Measurements from ENCODE around the gene HOMEZ. TPM values are rescaled to one million over a fixed set of nuclear protein-coding genes. Genes with fewer than 3 reads are reported as not detected.
"Not testable (repeated sequence)": the region's sequence is repeated elsewhere in the genome, so short reads cannot be mapped to it uniquely, and the experiment has no call there.

Gene HOMEZ
- total RNA-seq, 2 experiments from 2014 or later, result 11.4 TPM

DNA sequence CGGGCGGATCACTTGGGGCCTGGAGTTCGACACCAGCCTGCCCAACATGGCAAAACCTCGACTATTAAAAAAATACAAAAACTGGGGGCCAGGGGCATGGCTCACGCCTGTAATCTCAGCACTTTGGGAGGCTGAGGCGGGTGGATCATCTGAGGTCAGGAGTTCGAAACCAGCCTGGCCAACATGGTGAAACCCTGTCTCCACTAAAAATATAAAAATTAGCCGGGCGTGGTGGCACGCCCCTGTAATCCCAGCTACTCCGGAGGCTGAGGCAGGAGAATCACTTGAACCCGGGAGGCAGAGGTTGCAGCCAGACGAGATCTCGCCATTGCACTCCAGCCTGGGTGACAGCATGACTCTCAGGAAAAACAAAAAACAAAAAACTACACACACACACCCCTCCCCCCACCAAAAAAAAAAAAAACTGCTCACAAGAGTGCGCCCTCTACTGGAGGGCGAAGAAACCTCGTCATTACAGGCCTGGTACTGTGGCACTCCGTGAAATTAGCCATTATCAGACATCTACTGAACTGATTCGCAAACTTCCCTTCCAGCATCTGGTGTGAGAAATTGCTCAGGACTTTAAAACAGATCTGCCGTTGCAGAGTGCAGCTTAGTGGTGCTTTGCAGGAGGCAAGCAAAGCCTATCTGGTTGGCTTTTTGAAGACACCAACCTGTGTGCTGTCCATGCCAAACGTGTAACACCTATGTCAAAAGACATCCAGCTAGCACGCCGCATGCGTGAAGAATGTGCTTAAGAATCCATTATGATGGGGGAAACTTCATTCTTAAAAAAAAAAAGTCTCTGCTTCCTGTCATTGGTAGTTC is 9.0 kb upstream of the HOMEZ start:
- Mint-ChIP-seq H3K27me3 (no peaks in the 10 kb centered on the region), H3K27ac (peak overlapping the region; percentile 80), H3K4me1 (peaks cover 23% of the 10 kb centered on the region), H3K9me3 (no peaks in the 10 kb centered on the region), H3K36me3 (ENCODE audit: low read depth) (peaks cover 21% of the 10 kb centered on the region), H3K4me3 (no peak overlapping the region)
- peak; percentile 62 for DNase-seq
- ChIA-PET CTCF (interaction anchor here (0.5 to 1.6 kb wide), 8 partner anchors 24 to 161 kb away, joined by 3 to 4 read pairs (median 3); partner anchors contain the start of gene SLC22A17), POLR2A (no interaction called here)

- DNase-seq, result no peak
- CTCF ChIA-PET, result interaction anchor here (1.2 to 4.8 kb wide), 4 partner anchors 9 to 29 kb away, joined by 3 to 24 read pairs (median 6); partner anchors contain the start of gene BCL2L2
- H3K4me3 Mint-ChIP-seq, result peak overlapping the region; percentile 89
- peaks cover 31% of the 10 kb centered on the region for H3K4me1 Mint-ChIP-seq
- peak overlapping the region; percentile 91 for H3K27ac Mint-ChIP-seq
- H3K9me3 Mint-ChIP-seq, result no peaks in the 10 kb centered on the region
- H3K27me3 Mint-ChIP-seq, result no peaks in the 10 kb centered on the region
- H3K36me3 Mint-ChIP-seq (ENCODE audit: low read depth), result peaks cover 4% of the 10 kb centered on the region
- POLR2A ChIA-PET, result interaction anchor here (0.8 kb wide), 2 partner anchors 11 to 15 kb away, joined by 3 to 4 read pairs; no protein-coding TSS in a partner anchor
Measured at GRCh38 chr14:23286902-23287479, 1.1 kb upstream of the HOMEZ start.

DNA sequence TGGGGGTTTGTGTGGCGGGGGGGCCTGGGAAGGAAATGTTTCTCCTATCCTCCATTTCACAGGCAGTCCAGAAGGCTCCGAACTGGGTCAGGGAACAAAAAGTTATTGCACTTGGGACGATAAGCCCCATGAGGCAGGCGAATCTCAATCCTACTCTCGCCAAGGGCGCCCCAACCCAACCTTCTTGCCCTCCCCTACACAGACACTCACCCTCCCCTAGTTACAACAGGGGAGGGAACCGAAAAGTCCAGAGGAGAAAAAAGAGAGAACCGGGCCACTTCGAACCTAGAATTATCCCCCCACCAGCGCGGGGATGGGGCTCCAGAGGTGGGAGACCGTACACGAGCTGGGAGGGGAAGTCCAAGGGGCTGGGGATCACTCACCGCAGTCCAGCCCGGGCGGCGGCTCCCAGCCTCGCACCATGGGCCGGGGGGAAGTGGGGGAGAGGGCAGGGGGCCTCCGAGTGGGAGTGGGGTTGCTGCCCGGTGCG is 357 bp downstream of the HOMEZ start:
- DNase-seq, result no peak
- peak overlapping the region; percentile 87 for H3K27ac Mint-ChIP-seq
- peaks cover 32% of the 10 kb centered on the region for H3K4me1 Mint-ChIP-seq
- H3K9me3 Mint-ChIP-seq, result no peaks in the 10 kb centered on the region
- ChIA-PET POLR2A (no interaction called here), CTCF (interaction anchor here (1.2 to 4.8 kb wide), 4 partner anchors 8 to 28 kb away, joined by 3 to 24 read pairs (median 6); partner anchors contain the start of gene BCL2L2)
- H3K4me3 Mint-ChIP-seq, result peak overlapping the region; percentile 89
- peaks cover 4% of the 10 kb centered on the region for H3K36me3 Mint-ChIP-seq (ENCODE audit: low read depth)
- no peaks in the 10 kb centered on the region for H3K27me3 Mint-ChIP-seq

- H3K4me1 Mint-ChIP-seq, result peaks cover 32% of the 10 kb centered on the region
- ChIA-PET CTCF (no interaction called here), POLR2A (no interaction called here)
- no peaks in the 10 kb centered on the region for H3K9me3 Mint-ChIP-seq
- peaks cover 4% of the 10 kb centered on the region for H3K36me3 Mint-ChIP-seq (ENCODE audit: low read depth)
- DNase-seq, result no peak
- H3K27ac Mint-ChIP-seq, result peak overlapping the region; percentile 87
- no peaks in the 10 kb centered on the region for H3K27me3 Mint-ChIP-seq
- peak overlapping the region; percentile 89 for H3K4me3 Mint-ChIP-seq
Measured at GRCh38 chr14:23284654-23285529, 1.0 kb downstream of the HOMEZ start.

DNA sequence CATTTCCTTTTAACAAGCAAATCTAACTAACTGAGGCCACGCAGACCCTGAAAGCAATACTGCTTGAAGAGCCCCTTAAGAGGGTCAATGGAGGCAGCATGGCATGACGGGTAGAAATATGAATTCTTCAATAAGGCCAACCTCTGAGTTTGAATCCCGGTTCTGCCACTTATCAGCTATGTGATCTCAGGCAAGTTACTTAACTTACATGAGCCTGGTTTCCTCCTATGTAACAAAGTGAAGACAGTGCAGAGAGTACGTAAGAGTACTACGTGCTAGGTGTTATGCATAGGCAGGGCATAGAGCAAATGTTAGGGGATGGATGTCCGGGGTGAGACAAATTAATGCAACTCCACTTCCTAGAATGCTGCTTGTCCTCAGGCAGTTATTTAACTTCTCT is 4.7 kb downstream of the HOMEZ start:
- Mint-ChIP-seq H3K36me3 (ENCODE audit: low read depth) (peaks cover 7% of the 10 kb centered on the region), H3K27ac (no peak overlapping the region)

DNA sequence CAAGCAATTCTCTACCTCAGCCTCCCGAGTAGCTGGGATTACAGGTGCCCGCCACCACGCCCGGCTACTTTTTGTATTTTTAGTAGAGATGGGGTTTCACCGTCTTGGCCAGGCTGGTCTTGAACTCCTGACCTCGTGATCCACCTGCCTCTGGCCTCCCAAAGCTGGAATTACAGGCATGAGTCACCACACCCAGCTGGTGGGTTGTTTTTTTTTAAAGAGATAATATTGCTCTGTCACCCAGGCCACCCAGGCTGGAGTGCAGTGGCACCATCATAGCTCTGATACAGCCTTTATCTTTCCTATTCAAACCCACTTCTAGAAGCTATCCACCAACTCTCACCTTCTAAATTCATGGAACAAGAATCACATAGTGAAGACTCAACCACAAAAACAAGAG is 8.0 kb downstream of the HOMEZ start:
- POLR2A ChIA-PET; H3K27ac Mint-ChIP-seq; H3K36me3 Mint-ChIP-seq (ENCODE audit: low read depth); H3K4me3 Mint-ChIP-seq; H3K27me3 Mint-ChIP-seq; H3K4me1 Mint-ChIP-seq; H3K9me3 Mint-ChIP-seq; DNase-seq: not testable (repeated sequence)
- CTCF ChIA-PET, result interaction anchor here (0.6 to 2.4 kb wide), 4 partner anchors 9 to 209 kb away, joined by 3 to 6 read pairs (median 4); partner anchors contain the start of gene HOMEZ

More for the DNA sequence above, 4.7 kb downstream of the HOMEZ start:
- DNase-seq, result no peak
- H3K9me3 Mint-ChIP-seq, result no peaks in the 10 kb centered on the region
- ChIA-PET CTCF (interaction anchor here (1.2 kb wide), 1 partner anchor 9 kb away, joined by 3 read pairs; no protein-coding TSS in a partner anchor), POLR2A (no interaction called here)
- H3K4me3 Mint-ChIP-seq, result no peak overlapping the region
- peaks cover 23% of the 10 kb centered on the region for H3K4me1 Mint-ChIP-seq
- no peaks in the 10 kb centered on the region for H3K27me3 Mint-ChIP-seq

GRCh38 chr14:23277189-23277588 is 8.7 kb downstream of the HOMEZ start:
- POLR2A ChIA-PET, result no interaction called here
- H3K36me3 Mint-ChIP-seq (ENCODE audit: low read depth), result peaks cover 6% of the 10 kb centered on the region
- DNase-seq, result no peak
- H3K27me3 Mint-ChIP-seq, result no peaks in the 10 kb centered on the region
- no peak overlapping the region for H3K4me3 Mint-ChIP-seq
- no peaks in the 10 kb centered on the region for H3K9me3 Mint-ChIP-seq
- H3K27ac Mint-ChIP-seq, result no peak overlapping the region
- CTCF ChIA-PET, result interaction anchor here (1.0 to 2.4 kb wide), 2 partner anchors 10 to 12 kb away, joined by 3 to 6 read pairs; partner anchors contain the start of gene HOMEZ
- H3K4me1 Mint-ChIP-seq, result peaks cover 2% of the 10 kb centered on the region

DNA sequence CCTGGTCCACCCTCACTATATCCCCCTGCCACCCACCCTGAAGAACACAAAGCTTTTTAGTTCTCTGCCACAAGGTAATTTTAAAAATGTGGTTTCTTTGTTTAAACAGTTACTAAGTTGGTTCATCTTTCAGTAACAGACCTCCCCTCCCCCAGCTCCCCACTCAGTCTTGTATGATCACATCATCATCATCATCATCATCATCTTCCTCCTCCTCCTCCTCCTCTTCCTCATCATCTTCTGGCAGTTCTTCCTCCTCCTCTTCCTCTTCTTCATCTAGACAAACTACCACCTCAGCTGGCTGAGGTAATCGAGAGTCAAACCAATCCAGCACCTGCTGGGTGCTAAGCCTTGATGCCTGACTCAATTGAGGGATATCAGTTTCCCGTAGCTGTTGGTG is 10.5 kb downstream of the HOMEZ start:
- Mint-ChIP-seq H3K9me3 (no peaks in the 10 kb centered on the region), H3K27ac (no peak overlapping the region), H3K27me3 (no peaks in the 10 kb centered on the region), H3K4me3 (no peak overlapping the region), H3K4me1 (no peaks in the 10 kb centered on the region), H3K36me3 (ENCODE audit: low read depth) (peaks cover 6% of the 10 kb centered on the region)
- ChIA-PET CTCF (interaction anchor here (1.3 kb wide), 1 partner anchor 8 kb away, joined by 3 read pairs; no protein-coding TSS in a partner anchor), POLR2A (no interaction called here)
- no peak for DNase-seq

GRCh38 chr14:23269193-23269592 is 16.7 kb downstream of the HOMEZ start:
- ChIA-PET CTCF (no interaction called here), POLR2A (interaction anchor here (0.6 kb wide), 1 partner anchor 10 kb away, joined by 4 read pairs; no protein-coding TSS in a partner anchor)
- Mint-ChIP-seq H3K36me3 (ENCODE audit: low read depth) (no peaks in the 10 kb centered on the region), H3K4me3 (no peak overlapping the region), H3K27me3 (peaks cover 9% of the 10 kb centered on the region), H3K27ac (no peak overlapping the region), H3K9me3 (no peaks in the 10 kb centered on the region), H3K4me1 (no peaks in the 10 kb centered on the region)
- no peak for DNase-seq

DNA sequence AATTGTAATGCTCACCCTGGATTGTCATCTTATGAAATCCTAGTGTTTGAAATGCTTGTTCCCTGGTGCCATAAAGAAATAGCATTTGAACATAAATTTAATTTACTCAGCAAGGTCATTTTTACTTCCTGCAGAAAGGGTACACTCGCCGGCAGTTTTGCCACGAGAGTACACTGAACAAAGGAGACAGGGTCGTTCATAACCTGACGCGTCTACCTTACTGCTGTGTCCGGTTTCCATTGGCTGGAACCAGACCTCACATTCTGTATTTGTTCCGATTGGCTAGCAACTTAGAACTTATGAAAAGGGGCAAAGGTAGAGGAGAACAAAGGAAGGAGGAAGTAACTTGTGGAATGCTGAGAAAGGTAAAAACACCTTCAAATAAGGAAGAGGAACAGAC is 25.1 kb downstream of the HOMEZ start:
- H3K36me3 Mint-ChIP-seq (ENCODE audit: low read depth); H3K4me3 Mint-ChIP-seq; DNase-seq; POLR2A ChIA-PET; H3K4me1 Mint-ChIP-seq; H3K9me3 Mint-ChIP-seq; H3K27ac Mint-ChIP-seq: not testable (repeated sequence)
- peaks cover 52% of the 10 kb centered on the region for H3K27me3 Mint-ChIP-seq
- CTCF ChIA-PET, result interaction anchor here (1.6 kb wide), 1 partner anchor 10 kb away, joined by 5 read pairs; no protein-coding TSS in a partner anchor

- Mint-ChIP-seq H3K4me1 (no peaks in the 10 kb centered on the region), H3K27ac (no peak overlapping the region), H3K27me3 (peaks cover 52% of the 10 kb centered on the region), H3K9me3 (no peaks in the 10 kb centered on the region), H3K36me3 (ENCODE audit: low read depth) (no peaks in the 10 kb centered on the region), H3K4me3 (no peak overlapping the region)
- no peak for DNase-seq
- POLR2A ChIA-PET, result no interaction called here
- CTCF ChIA-PET, result interaction anchor here (0.7 to 2.1 kb wide), 4 partner anchors 8 to 139 kb away, joined by 3 to 6 read pairs (median 4); no protein-coding TSS in a partner anchor
Measured at GRCh38 chr14:23259426-23259825, 26.5 kb downstream of the HOMEZ start.

GRCh38 chr14:23258256-23258655 is 27.7 kb downstream of the HOMEZ start:
- H3K9me3 Mint-ChIP-seq, result no peaks in the 10 kb centered on the region
- H3K4me1 Mint-ChIP-seq, result no peaks in the 10 kb centered on the region
- no peak overlapping the region for H3K27ac Mint-ChIP-seq
- no peaks in the 10 kb centered on the region for H3K36me3 Mint-ChIP-seq (ENCODE audit: low read depth)
- CTCF ChIA-PET, result interaction anchor here (0.6 to 1.5 kb wide), 2 partner anchors 10 to 28 kb away, joined by 3 to 6 read pairs; partner anchors contain the start of gene HOMEZ
- peaks cover 48% of the 10 kb centered on the region for H3K27me3 Mint-ChIP-seq
- POLR2A ChIA-PET, result no interaction called here
- no peak for DNase-seq
- H3K4me3 Mint-ChIP-seq, result no peak overlapping the region

All from activated CD4-positive, alpha-beta T cell treated with anti-CD3 and anti-CD28 coated beads, Interleukin-2, amount 10 ng/mL, durations not matched to agents 7 days and 5 days (primary cell).